Neuron (in vitro differentiated cells): ENCODE measurements around the gene GEMIN5.

Experiments
- H2AFZ ChIP-seq: one replicate; pipeline ENCODE4 v1.6.1; 2013; ENCODE audit warnings: low read depth, mild to moderate bottlenecking, inconsistent platforms, low read length, moderate library complexity
- H3K27me3 ChIP-seq: one replicate; pipeline ENCODE4 v1.6.1; 2013; ENCODE audit warnings: low read length; ENCODE audit not compliant: insufficient read depth
- H3K36me3 ChIP-seq: one replicate; pipeline ENCODE4 v1.6.1; 2013; ENCODE audit warnings: low read length; ENCODE audit not compliant: insufficient read depth
- H3K4me1 ChIP-seq: one replicate; pipeline ENCODE4 v1.6.1; 2013; ENCODE audit warnings: low read length; ENCODE audit not compliant: insufficient read depth
- H3K4me3 ChIP-seq: 2 replicates; pipeline ENCODE4 v1.5.1; 2013; ENCODE audit warnings: mild to moderate bottlenecking, low read length, moderate library complexity
- H3K9me3 ChIP-seq: one replicate; pipeline ENCODE4 v1.6.1; 2013; ENCODE audit warnings: low read length

Gene GEMIN5

GRCh38 chr5:154849264-154849785, 88.7 kb downstream of the GEMIN5 start:
- Histone ChIP-seq H3K9me3 (no peaks in the 10 kb centered on the region), H3K36me3 (no peaks in the 10 kb centered on the region), H2AFZ (no peak overlapping the region), H3K4me3 (peak overlapping the region; percentile 45), H3K4me1 (peaks cover 14% of the 10 kb centered on the region), H3K27me3 (no peaks in the 10 kb centered on the region)

- no peaks in the 10 kb centered on the region for H3K27me3 ChIP-seq
- H3K9me3 ChIP-seq: no peaks in the 10 kb centered on the region
- no peaks in the 10 kb centered on the region for H3K36me3 ChIP-seq
- no peak overlapping the region for H3K4me3 ChIP-seq
- no peak overlapping the region for H2AFZ ChIP-seq
- no peaks in the 10 kb centered on the region for H3K4me1 ChIP-seq
These were observed 93.2 kb downstream of the GEMIN5 start for GRCh38 chr5:154844809-154845208.

GRCh38 chr5:154842689-154843530, 95.1 kb downstream of the GEMIN5 start:
- no peaks in the 10 kb centered on the region for H3K9me3 ChIP-seq
- H3K27me3 ChIP-seq: no peaks in the 10 kb centered on the region
- H3K4me3 ChIP-seq: no peak overlapping the region
- no peak overlapping the region for H2AFZ ChIP-seq
- no peaks in the 10 kb centered on the region for H3K4me1 ChIP-seq
- no peaks in the 10 kb centered on the region for H3K36me3 ChIP-seq

GRCh38 chr5:154841273-154841661, 96.7 kb downstream of the GEMIN5 start:
- no peak overlapping the region for H2AFZ ChIP-seq
- no peaks in the 10 kb centered on the region for H3K36me3 ChIP-seq
- no peak overlapping the region for H3K4me3 ChIP-seq
- H3K4me1 ChIP-seq: no peaks in the 10 kb centered on the region
- H3K9me3 ChIP-seq: no peaks in the 10 kb centered on the region
- H3K27me3 ChIP-seq: no peaks in the 10 kb centered on the region

- H3K36me3 ChIP-seq: no peaks in the 10 kb centered on the region
- H3K4me3 ChIP-seq: no peak overlapping the region
- H3K4me1 ChIP-seq: no peaks in the 10 kb centered on the region
- no peak overlapping the region for H2AFZ ChIP-seq
- H3K9me3 ChIP-seq: no peaks in the 10 kb centered on the region
- no peaks in the 10 kb centered on the region for H3K27me3 ChIP-seq
These were observed 97.4 kb downstream of the GEMIN5 start for GRCh38 chr5:154840435-154841272.
